Neural cell (in vitro differentiated cells): Measurements from ENCODE around the gene HLA-DRB1. TPM values are rescaled to one million over a fixed set of nuclear protein-coding genes. Genes with fewer than 3 reads are reported as not detected.

ENCODE experiments used
- H2AFZ ChIP-seq: fragments of 200-600, 300-800 bp; sonication (generic), shearing (Covaris generic); 2 replicates; pipeline ENCODE4 v1.6.0; 2014; ENCODE audit warnings: low read depth, mild to moderate bottlenecking, antibody characterized with exemption, low read length, moderate library complexity
- H3F3A ChIP-seq: fragments of 200-600 bp; shearing (Covaris generic); 2 replicates; pipeline ENCODE4 v1.6.1; 2016; ENCODE audit warnings: mild to moderate bottlenecking, moderate library complexity, mixed read lengths, antibody characterized with exemption, low read length; ENCODE audit not compliant: insufficient read depth, poor library complexity, severe bottlenecking
- H3K27ac ChIP-seq: fragments of 200-600, 300-800 bp; sonication (generic), shearing (Covaris generic); 2 replicates; pipeline ENCODE4 v1.5.1; 2014; ENCODE audit warnings: mild to moderate bottlenecking, low read length, moderate library complexity
- H3K27me3 ChIP-seq: fragments of 300-800, 200-600 bp; sonication (generic), shearing (Covaris generic); 2 replicates; pipeline ENCODE4 v1.6.0; 2014; ENCODE audit warnings: mild to moderate bottlenecking, low read depth, low read length, moderate library complexity; ENCODE audit not compliant: insufficient read depth
- H3K36me3 ChIP-seq: fragments of 300-800, 200-600 bp; sonication (generic), shearing (Covaris generic); 2 replicates; pipeline ENCODE4 v1.5.1; 2014; ENCODE audit warnings: mild to moderate bottlenecking, antibody characterized with exemption, low read length, moderate library complexity; ENCODE audit not compliant: insufficient read depth
- H3K4me2 ChIP-seq: fragments of 300-800, 200-600 bp; sonication (generic), shearing (Covaris generic); 2 replicates; pipeline ENCODE4 v1.6.0; 2014; ENCODE audit warnings: mild to moderate bottlenecking, low read length
- H3K4me3 ChIP-seq: fragments of 300-800, 200-600 bp; sonication (generic), shearing (Covaris generic); 2 replicates; pipeline ENCODE4 v1.5.1; 2014; ENCODE audit warnings: mild to moderate bottlenecking, low read length, moderate library complexity
- H3K79me2 ChIP-seq: fragments of 200-600 bp; shearing (Covaris generic); replicated peaks from 2 replicates; pipeline ENCODE4 v1.6.0; 2014; ENCODE audit warnings: mild to moderate bottlenecking, low read length, moderate library complexity; ENCODE audit not compliant: insufficient read depth
- H3K9ac ChIP-seq: fragments of 300-800, 200-600 bp; sonication (generic), shearing (Covaris generic); 2 replicates; pipeline ENCODE4 v1.6.1; 2016; ENCODE audit warnings: mild to moderate bottlenecking, low read length, mixed read lengths
- H3K9me2 ChIP-seq: fragments of 200-600 bp; shearing (Covaris generic); 2 replicates; pipeline ENCODE4 v1.6.1; 2016; ENCODE audit warnings: mild to moderate bottlenecking, low read length, mixed read lengths; ENCODE audit not compliant: insufficient read depth
- H3K9me3 ChIP-seq: fragments of 200-600, 300-800 bp; sonication (generic), shearing (Covaris generic); 2 replicates; pipeline ENCODE4 v1.6.1; 2016; ENCODE audit warnings: mild to moderate bottlenecking, mixed run types, low read length, moderate library complexity, mixed read lengths
- H4K20me1 ChIP-seq: fragments of 200-600 bp; shearing (Covaris generic); 2 replicates; pipeline ENCODE4 v1.6.1; 2016; ENCODE audit warnings: mild to moderate bottlenecking, mixed run types; ENCODE audit not compliant: insufficient read depth
- EP300 ChIP-seq: fragments of 450-650 bp; conservative IDR thresholded peaks from 2 replicates; pipeline ENCODE4 v1.6.1; 2014; ENCODE audit warnings: antibody characterized with exemption, mild to moderate bottlenecking, moderate library complexity; ENCODE audit not compliant: poor library complexity, severe bottlenecking
- EZH2 ChIP-seq: fragments of 200-600, 300-800 bp; shearing (Covaris generic), sonication (generic); IDR thresholded peaks from 2 replicates; pipeline ENCODE4 v1.6.1; 2014; ENCODE audit warnings: antibody characterized with exemption, low read length, borderline replicate concordance, mild to moderate bottlenecking; ENCODE audit not compliant: insufficient read depth, poor library complexity, severe bottlenecking
- MXI1 ChIP-seq: fragments of 450-650 bp; conservative IDR thresholded peaks from 2 replicates; pipeline ENCODE4 v1.6.1; 2014; ENCODE audit warnings: antibody characterized with exemption, mild to moderate bottlenecking; ENCODE audit not compliant: poor library complexity, severe bottlenecking
- POLR2AphosphoS5 ChIP-seq: IDR thresholded peaks from 2 replicates; pipeline ENCODE4 v1.6.1; 2012
- RAD21 ChIP-seq: fragments of 450-650 bp; conservative IDR thresholded peaks from 2 replicates; pipeline ENCODE4 v1.6.1; 2014; ENCODE audit warnings: antibody characterized with exemption, mild to moderate bottlenecking, moderate library complexity
- REST ChIP-seq: IDR thresholded peaks from 2 replicates; pipeline ENCODE4 v1.6.1; 2012; ENCODE audit warnings: borderline replicate concordance
- SMC3 ChIP-seq: fragments of 450-650 bp; conservative IDR thresholded peaks from 2 replicates; pipeline ENCODE4 v1.6.1; 2014; ENCODE audit warnings: antibody characterized with exemption, mild to moderate bottlenecking, moderate library complexity; ENCODE audit not compliant: poor library complexity
- TAF1 ChIP-seq: IDR thresholded peaks from 2 replicates; pipeline ENCODE4 v1.6.1; 2012; ENCODE audit warnings: low read depth
- polyA plus RNA-seq: library from polyadenylated mRNA; depleted of rRNA; stranded (reverse); fragments of >200 nt; gene quantifications from 2 replicates; pipeline ENCODE4 v1.2.3, GENCODE V29; 2014
- TF ChIP-seq, protein P1 (sequence below): fragments of 450-650 bp; IDR thresholded peaks from 2 replicates; pipeline ENCODE4 v1.5.1; 2014; ENCODE audit warnings: antibody characterized with exemption, mild to moderate bottlenecking, moderate library complexity; ENCODE audit not compliant: poor library complexity, severe bottlenecking

HLA-DRB1 gene
- polyA plus RNA-seq, 1 donor from 2014 or later: not detected

GRCh38 chr6:32581315-32582095, 8.1 kb downstream of the HLA-DRB1 start:
- no peaks in the 10 kb centered on the region for H3K36me3 ChIP-seq
- H3F3A ChIP-seq: no peaks in the 10 kb centered on the region
- no peak overlapping the region for H3K27ac ChIP-seq
- H3K9me3 ChIP-seq: no peaks in the 10 kb centered on the region
- H2AFZ ChIP-seq: no peak overlapping the region
- H4K20me1 ChIP-seq: no peaks in the 10 kb centered on the region
- no peak overlapping the region for H3K4me3 ChIP-seq
- no peaks in the 10 kb centered on the region for H3K9me2 ChIP-seq
- H3K27me3 ChIP-seq: peaks cover 4% of the 10 kb centered on the region
- no peak overlapping the region for H3K9ac ChIP-seq
- no peaks in the 10 kb centered on the region for H3K79me2 ChIP-seq
- H3K4me2 ChIP-seq: no peak overlapping the region
- TF ChIP-seq, protein P1, sequence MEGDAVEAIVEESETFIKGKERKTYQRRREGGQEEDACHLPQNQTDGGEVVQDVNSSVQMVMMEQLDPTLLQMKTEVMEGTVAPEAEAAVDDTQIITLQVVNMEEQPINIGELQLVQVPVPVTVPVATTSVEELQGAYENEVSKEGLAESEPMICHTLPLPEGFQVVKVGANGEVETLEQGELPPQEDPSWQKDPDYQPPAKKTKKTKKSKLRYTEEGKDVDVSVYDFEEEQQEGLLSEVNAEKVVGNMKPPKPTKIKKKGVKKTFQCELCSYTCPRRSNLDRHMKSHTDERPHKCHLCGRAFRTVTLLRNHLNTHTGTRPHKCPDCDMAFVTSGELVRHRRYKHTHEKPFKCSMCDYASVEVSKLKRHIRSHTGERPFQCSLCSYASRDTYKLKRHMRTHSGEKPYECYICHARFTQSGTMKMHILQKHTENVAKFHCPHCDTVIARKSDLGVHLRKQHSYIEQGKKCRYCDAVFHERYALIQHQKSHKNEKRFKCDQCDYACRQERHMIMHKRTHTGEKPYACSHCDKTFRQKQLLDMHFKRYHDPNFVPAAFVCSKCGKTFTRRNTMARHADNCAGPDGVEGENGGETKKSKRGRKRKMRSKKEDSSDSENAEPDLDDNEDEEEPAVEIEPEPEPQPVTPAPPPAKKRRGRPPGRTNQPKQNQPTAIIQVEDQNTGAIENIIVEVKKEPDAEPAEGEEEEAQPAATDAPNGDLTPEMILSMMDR: no peak
- TF ChIP-seq EP300 (no peak), REST (no peak), TAF1 (no peak), SMC3 (no peak), EZH2 (no peak), RAD21 (no peak), POLR2AphosphoS5 (no peak)

- Histone ChIP-seq H3K9me3 (no peaks in the 10 kb centered on the region), H3K9me2 (no peaks in the 10 kb centered on the region), H3K79me2 (no peaks in the 10 kb centered on the region), H3K4me2 (no peak overlapping the region), H3K9ac (no peak overlapping the region), H2AFZ (no peak overlapping the region), H3K27me3 (peaks cover 4% of the 10 kb centered on the region), H3F3A (no peaks in the 10 kb centered on the region), H3K4me3 (no peak overlapping the region), H4K20me1 (no peaks in the 10 kb centered on the region), H3K27ac (no peak overlapping the region), H3K36me3 (no peaks in the 10 kb centered on the region)
- TF ChIP-seq EP300 (no peak), EZH2 (no peak), RAD21 (no peak), MXI1 (no peak), SMC3 (no peak), POLR2AphosphoS5 (no peak), TAF1 (no peak), REST (no peak)
- TF ChIP-seq, protein P1: no peak
Measured at GRCh38 chr6:32580593-32580992, 9.1 kb downstream of the HLA-DRB1 start.
